ENCODE data around the gene MRPL14. TPM values are rescaled to one million over a fixed set of nuclear protein-coding genes. Genes with fewer than 3 reads are reported as not detected.

MRPL14 gene
- total and polyA plus RNA-seq, 10 of the 15 experiments (the other 5 are each of a cell fraction or from before 2014, with no cell fraction given) = 80.5 to 294 (median 122) TPM

DNA sequence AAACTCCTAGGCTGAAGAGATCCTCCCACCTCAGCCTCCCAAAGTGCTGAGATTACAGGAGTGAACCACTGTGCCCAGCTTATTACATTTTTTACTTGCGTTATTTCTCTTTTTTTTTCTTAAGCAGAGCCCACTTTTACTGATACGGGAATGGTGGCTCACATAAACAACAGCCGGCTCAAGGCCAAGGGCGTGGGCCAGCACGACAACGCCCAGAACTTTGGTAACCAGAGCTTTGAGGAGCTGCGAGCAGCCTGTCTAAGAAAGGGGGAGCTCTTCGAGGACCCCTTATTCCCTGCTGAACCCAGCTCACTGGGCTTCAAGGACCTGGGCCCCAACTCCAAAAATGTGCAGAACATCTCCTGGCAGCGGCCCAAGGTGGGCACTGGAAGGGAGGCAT is 41.9 kb upstream of the MRPL14 start (continued):
- TF ChIP-seq RUNX3 (IDR thresholded peaks at IDR 0.05; ENCODE audit: low read length) (no peak), ZNF274 (IDR thresholded peaks at IDR 0.05; ENCODE audit: insufficient read depth, insufficient read length) (no peak)
- TF ChIP-seq, protein P1, sequence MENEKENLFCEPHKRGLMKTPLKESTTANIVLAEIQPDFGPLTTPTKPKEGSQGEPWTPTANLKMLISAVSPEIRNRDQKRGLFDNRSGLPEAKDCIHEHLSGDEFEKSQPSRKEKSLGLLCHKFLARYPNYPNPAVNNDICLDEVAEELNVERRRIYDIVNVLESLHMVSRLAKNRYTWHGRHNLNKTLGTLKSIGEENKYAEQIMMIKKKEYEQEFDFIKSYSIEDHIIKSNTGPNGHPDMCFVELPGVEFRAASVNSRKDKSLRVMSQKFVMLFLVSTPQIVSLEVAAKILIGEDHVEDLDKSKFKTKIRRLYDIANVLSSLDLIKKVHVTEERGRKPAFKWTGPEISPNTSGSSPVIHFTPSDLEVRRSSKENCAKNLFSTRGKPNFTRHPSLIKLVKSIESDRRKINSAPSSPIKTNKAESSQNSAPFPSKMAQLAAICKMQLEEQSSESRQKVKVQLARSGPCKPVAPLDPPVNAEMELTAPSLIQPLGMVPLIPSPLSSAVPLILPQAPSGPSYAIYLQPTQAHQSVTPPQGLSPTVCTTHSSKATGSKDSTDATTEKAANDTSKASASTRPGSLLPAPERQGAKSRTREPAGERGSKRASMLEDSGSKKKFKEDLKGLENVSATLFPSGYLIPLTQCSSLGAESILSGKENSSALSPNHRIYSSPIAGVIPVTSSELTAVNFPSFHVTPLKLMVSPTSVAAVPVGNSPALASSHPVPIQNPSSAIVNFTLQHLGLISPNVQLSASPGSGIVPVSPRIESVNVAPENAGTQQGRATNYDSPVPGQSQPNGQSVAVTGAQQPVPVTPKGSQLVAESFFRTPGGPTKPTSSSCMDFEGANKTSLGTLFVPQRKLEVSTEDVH (IDR thresholded peaks at IDR 0.05; ENCODE audit: low read depth, partially characterized antibody) = no peak

DNA sequence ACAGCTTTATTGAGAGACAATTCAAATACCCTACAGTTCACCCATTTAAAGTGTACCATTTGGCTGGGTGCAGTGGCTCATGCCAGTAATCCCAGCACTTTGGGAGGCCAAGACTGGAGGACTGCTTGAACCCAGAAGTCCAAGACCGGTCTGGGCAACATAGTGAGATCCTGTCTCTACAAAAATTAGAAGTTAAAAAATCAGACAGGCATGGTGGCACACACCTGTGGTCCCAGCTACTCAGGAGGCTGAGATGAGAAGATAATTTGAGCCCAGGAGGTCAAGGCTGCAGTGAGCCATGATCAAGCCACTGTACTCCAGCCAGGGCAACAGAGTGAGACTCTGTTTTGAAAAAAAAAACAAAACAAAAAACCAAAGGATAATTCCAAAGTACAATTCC is 40.3 kb upstream of the MRPL14 start:
- intact Hi-C loops (cut with micrococcal nuclease; ENCODE audit: unreplicated experiment) (no loop called here), in situ Hi-C loops (cut with MboI) (no loop called here)
- Histone ChIP-seq H3K27ac (ENCODE audit: control insufficient read depth, insufficient read depth) (no peak overlapping the region), H2AFZ (ENCODE audit: control insufficient read depth, low read depth, low read length) (no peak overlapping the region), H3K4me1 (ENCODE audit: control insufficient read depth, insufficient read depth, low read length) (no peaks in the 10 kb centered on the region), H3K4me3 (no peak overlapping the region), H3K9ac (ENCODE audit: control insufficient read depth, insufficient read depth, low read length) (no peak overlapping the region), H4K20me1 (ENCODE audit: control insufficient read depth, insufficient read depth) (no peaks in the 10 kb centered on the region), H3K4me2 (ENCODE audit: control insufficient read depth, insufficient read depth) (no peak overlapping the region), H3K79me2 (ENCODE audit: control insufficient read depth, insufficient read depth, low read length) (no peaks in the 10 kb centered on the region), H3K27me3 (replicated peaks in 1 of 2; ENCODE audit: control insufficient read depth in 2 of 2, insufficient read depth in 2 of 2, low read length in 1 of 2) (peaks cover 0 to 4% of the 10 kb centered on the region in 2 experiments; a peak in 3 of 4 replicates), H3K9me3 (replicated peaks; ENCODE audit: control insufficient read depth, insufficient read depth, low read length) (no peaks in the 10 kb centered on the region), H3K36me3 (ENCODE audit: control insufficient read depth in 2 of 2, insufficient read depth in 2 of 2, low read length in 1 of 2) (no peaks in the 10 kb centered on the region)
- 27% methylated on average over 1 of the region's 1 CpG for whole genome bisulfite sequencing (ENCODE audit: insufficient coverage, insufficient replicate concordance, low lambda C conversion rate, missing lambda C conversion rate)
- SMC1A ChIA-PET (ENCODE audit: uncharacterized antibody, unreplicated experiment) = no interaction called here
- RAD21 ChIA-PET (ENCODE audit: unreplicated experiment) = no interaction called here
- FAIRE-seq (no peak), DNase-seq (ENCODE audit: low read depth, low spot score) (no peak), ATAC-seq (no peak)
- CTCF ChIA-PET = interaction anchor here (0.6 to 8.6 kb wide), 5 partner anchors 16 to 137 kb away, joined by 3 to 117 read pairs (median 4); no protein-coding TSS in a partner anchor
- no peak for TF ChIP-seq CEBPB (IDR thresholded peaks at IDR 0.05; ENCODE audit: borderline replicate concordance in 1 of 2, low read depth in 2 of 2, low read length in 2 of 2)
- POLR2A ChIA-PET = interaction anchor here (0.6 kb wide), 1 partner anchor 1444 kb away, joined by 5 read pairs; no protein-coding TSS in a partner anchor
- no TSS peak for BruUV-seq (replicated peaks)

All from GM12878 (cell line).